Panc1 (cell line): ENCODE results near the gene UNC45B.

ENCODE experiments used
- POLR2AphosphoS5 ChIP-seq: IDR thresholded peaks from 2 replicates; pipeline ENCODE4 v1.6.1; 2012; ENCODE audit warnings: mild to moderate bottlenecking, low read depth, low read length, moderate library complexity
- TF ChIP-seq, protein P1 (sequence below), 2 experiments: IDR thresholded peaks; 2 replicates each; pipeline ENCODE4 v1.6.1; 2011 to 2012; ENCODE audit warnings: low read depth in 2 of 2, control low read depth in 1 of 2, low read length in 1 of 2, mild to moderate bottlenecking in 1 of 2, moderate library complexity in 1 of 2; ENCODE audit not compliant: insufficient read depth in 1 of 2
- TF ChIP-seq, protein P2 (sequence below): fragments of 450-650 bp; IDR thresholded peaks from 2 replicates; pipeline ENCODE4 v1.5.1; 2017; ENCODE audit warnings: mild to moderate bottlenecking

DNA sequence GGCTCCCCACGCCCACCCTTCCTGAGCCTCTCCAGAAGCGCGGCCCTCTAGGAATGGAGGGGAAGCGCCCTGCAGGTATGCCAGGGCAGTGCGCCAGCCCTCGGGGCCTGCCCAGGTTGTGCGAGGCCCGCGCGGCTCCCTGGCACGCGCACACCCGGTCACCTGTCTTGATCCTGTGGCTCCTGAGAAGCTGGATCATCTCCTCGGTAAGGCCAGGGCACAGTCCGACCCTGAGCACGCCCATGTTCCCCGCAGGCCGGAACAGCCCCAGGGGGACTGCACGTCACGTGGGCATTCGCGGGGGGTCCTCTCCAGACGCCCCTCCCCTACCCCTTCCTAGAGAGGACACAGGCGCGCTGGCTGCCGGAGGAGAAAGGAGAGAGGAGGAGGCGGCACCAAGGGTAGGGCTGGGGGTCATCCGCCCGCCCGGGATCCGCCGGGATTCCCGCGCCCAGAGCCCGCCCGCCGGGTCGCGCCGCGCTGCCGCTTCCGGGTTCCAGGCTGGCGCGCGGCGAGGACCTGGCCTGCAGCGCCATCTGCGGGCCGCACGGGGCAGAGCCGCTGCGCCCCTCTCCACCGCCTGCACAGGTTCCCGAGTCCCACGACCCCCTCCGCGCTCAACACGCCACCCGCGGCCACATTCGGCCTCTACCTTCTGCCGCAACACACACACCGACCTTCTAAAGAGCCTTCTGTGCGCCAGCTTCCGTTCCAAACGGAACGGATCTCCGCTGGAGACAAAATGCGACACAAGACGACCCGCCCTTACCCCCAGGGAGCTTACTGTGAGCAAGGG is 28.0 kb upstream of the UNC45B start, which contains the start of gene RAD51D:
- TF ChIP-seq, protein P1, sequence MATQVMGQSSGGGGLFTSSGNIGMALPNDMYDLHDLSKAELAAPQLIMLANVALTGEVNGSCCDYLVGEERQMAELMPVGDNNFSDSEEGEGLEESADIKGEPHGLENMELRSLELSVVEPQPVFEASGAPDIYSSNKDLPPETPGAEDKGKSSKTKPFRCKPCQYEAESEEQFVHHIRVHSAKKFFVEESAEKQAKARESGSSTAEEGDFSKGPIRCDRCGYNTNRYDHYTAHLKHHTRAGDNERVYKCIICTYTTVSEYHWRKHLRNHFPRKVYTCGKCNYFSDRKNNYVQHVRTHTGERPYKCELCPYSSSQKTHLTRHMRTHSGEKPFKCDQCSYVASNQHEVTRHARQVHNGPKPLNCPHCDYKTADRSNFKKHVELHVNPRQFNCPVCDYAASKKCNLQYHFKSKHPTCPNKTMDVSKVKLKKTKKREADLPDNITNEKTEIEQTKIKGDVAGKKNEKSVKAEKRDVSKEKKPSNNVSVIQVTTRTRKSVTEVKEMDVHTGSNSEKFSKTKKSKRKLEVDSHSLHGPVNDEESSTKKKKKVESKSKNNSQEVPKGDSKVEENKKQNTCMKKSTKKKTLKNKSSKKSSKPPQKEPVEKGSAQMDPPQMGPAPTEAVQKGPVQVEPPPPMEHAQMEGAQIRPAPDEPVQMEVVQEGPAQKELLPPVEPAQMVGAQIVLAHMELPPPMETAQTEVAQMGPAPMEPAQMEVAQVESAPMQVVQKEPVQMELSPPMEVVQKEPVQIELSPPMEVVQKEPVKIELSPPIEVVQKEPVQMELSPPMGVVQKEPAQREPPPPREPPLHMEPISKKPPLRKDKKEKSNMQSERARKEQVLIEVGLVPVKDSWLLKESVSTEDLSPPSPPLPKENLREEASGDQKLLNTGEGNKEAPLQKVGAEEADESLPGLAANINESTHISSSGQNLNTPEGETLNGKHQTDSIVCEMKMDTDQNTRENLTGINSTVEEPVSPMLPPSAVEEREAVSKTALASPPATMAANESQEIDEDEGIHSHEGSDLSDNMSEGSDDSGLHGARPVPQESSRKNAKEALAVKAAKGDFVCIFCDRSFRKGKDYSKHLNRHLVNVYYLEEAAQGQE (IDR thresholded peaks at IDR 0.05; ENCODE audit: insufficient read depth in 1 of 2, low read depth in 2 of 2, low read length in 1 of 2): no peak
- TF ChIP-seq, protein P2, sequence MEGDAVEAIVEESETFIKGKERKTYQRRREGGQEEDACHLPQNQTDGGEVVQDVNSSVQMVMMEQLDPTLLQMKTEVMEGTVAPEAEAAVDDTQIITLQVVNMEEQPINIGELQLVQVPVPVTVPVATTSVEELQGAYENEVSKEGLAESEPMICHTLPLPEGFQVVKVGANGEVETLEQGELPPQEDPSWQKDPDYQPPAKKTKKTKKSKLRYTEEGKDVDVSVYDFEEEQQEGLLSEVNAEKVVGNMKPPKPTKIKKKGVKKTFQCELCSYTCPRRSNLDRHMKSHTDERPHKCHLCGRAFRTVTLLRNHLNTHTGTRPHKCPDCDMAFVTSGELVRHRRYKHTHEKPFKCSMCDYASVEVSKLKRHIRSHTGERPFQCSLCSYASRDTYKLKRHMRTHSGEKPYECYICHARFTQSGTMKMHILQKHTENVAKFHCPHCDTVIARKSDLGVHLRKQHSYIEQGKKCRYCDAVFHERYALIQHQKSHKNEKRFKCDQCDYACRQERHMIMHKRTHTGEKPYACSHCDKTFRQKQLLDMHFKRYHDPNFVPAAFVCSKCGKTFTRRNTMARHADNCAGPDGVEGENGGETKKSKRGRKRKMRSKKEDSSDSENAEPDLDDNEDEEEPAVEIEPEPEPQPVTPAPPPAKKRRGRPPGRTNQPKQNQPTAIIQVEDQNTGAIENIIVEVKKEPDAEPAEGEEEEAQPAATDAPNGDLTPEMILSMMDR: peak; percentile 98
- TF ChIP-seq POLR2AphosphoS5: peak; percentile 80
